Right forelimb (tissue), 1 donor: ENCODE data around the gene RTL10.

Experiments
- DNase-seq: peaks from one replicate; pipeline ENCODE4 v3.0.0-alpha.2; 2018

Gene RTL10, protein sequence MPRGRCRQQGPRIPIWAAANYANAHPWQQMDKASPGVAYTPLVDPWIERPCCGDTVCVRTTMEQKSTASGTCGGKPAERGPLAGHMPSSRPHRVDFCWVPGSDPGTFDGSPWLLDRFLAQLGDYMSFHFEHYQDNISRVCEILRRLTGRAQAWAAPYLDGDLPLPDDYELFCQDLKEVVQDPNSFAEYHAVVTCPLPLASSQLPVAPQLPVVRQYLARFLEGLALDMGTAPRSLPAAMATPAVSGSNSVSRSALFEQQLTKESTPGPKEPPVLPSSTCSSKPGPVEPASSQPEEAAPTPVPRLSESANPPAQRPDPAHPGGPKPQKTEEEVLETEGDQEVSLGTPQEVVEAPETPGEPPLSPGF

DNA sequence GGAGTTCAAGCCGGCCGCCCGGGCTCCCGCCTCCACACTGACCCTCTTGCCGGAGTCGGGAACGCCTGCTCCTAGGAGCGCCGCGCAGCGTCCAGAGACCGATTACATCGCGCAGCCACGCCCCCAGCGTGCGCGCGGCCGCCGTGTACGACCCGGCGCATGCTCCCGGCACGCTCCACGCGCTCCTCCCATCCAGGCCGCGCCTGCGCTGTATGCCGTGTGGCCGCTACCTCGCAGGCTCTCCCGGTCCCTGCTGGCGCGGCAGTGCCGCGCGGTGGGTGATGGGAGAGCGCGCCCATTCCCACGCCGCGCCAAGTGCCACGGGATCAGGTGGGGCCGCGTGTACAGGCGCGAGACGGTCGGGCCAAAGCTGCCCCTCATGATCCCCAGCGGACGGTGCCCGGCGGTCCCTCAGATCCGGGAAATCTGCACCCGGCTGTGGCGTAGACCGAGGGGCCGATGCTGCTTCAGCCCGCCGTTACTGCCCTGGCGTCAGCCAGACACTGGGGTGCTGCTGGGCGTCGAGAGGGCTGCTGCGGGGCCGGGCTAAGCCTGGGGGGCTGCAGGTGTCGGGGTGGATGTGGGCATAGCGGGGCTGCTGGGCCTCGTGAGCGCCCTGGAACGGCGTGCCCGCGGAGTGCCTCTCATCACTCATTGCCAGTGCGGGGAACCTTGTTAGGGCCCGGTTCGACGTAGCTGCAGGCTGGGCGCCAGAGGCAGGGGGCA, at the start of gene RTL10, which contains the start of gene GNB1L:
RTL10 (minus strand) TSS at position 97 of the 726 bp plus-strand sequence. CDS start 2,613 bp downstream, outside the sequence.
GNB1L (minus strand) TSS at position 97 of the 726 bp plus-strand sequence. CDS start 33,519 bp downstream, outside the sequence.
- DNase-seq, result peak; percentile 98

DNA sequence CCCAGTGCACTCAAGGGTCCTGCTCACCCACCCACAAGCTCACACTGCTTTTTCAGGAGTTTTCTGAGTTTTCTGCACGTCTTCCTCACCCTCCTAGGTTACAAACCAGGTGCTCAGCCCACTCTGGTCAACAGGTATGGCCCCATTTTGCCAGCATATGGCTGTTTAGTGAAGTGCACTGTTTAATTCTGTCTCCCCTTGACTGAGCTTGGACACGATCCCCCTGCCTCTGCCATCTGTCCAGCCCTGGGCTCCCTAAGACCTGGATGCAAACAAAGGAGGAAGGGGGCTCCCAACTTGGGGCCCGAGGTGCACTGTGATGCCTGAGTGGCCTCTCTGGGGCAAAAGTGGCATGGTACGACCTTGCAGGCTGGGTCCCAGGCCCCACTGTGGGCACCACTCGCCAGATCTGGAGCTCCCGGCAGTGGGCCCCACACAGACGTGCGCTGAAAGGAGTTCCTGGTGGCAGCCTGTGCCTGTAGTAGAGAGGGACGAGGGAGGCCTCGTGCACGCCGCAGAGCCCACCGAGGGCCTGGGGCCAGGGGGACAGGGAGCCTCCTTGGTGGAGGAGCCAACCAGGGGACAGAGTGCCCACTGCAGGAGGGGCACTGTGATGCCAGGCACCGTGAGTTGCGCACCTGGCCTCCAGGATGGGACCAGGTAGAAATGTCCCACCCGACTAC, 49.6 kb upstream of the RTL10 start:
- DNase-seq, result no peak

DNA sequence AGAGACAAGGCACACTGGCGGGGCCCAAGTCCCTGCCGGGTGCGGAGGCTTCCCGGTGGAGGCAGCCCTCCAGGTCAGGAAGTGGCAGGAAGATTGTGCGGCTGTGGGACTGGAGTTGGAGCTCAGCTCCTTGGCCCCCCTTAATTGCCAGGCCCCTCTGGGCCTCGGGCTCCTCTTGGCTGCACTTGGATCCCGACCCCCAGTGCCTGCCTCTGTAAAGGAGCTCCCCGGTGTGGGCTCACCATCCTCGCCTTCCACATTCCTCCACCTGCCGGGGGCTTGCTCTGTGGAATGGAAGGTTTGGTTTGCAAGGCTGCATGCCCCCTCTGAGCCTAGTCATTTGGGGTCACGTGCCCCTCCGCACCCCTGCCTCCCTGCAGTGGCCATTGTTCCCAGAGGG, 48.8 kb upstream of the RTL10 start:
- no peak for DNase-seq

DNA sequence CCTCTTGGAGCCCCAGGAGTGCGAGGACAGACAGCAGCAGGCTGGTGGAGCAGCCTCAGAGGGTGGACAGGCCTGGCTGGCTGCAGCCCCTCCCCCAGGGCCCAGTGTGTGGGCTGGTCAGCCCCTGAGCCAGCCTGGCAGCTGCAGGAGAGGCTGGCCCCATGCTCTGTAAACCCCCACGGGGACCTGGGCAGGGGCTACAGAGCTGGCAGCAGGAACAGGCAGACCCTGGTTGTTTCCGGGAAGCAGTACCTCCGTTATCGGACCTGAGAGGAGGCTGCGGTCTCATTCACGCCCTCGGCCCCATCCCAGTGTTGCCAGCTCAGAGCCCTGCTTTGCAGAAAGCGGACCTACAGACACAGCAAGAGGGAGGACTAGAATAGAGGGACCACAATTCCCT, 48.4 kb upstream of the RTL10 start:
- no peak for DNase-seq

DNA sequence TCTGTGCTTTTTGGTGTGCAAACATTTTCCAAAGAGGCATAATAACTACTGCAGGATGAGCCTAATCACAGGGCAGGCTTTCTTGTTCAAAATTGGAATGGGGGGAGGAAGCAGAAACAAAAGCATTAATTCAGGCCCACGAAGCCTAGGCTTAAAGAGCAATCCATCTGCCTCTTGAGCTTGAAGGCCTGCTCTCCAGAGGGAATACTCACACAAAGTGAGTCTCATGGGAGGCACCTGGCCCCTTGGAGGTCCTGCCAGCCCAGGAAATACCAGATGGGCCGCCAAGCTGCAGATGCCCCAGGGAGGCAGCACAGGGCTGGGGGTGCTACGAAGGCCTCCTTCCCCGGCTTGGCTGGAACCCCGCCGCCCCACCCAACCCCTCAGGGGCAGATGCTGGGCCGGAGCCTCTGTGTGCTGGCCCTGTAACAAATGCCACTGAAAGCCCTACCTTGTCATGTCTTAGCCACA, 47.6 kb upstream of the RTL10 start:
- DNase-seq, result no peak

DNA sequence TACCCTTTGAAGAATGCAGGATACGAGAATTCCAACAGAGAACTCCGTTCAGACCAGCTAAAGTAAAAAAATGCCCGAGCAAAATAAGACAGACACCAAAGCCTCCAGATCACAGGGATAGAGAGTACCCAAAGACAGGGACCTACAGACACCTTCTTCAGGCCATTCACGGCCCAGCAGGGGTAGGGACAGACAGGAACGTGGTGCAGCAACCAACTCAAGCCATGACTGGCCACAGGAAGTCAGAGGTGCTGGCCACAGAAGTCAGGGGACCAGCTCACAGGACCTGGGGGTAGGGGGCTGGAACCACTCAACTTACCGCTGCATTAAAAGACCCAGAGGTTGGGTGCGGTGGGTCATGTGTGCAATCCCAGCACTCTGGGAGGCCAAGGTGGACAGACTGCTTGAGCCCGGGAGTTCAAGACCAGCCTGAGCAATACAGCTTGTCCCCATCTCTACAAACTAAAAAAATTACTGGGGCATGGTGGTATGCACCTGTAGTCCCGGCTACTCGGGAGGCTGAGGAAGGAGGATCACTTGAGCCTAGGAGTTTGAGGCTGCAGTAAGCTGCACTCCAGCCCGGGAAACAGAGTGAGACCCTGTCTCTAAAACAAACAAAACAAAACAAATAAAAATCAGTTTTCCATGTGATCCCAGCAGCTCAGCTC, 47.0 kb upstream of the RTL10 start:
- no peak for DNase-seq

DNA sequence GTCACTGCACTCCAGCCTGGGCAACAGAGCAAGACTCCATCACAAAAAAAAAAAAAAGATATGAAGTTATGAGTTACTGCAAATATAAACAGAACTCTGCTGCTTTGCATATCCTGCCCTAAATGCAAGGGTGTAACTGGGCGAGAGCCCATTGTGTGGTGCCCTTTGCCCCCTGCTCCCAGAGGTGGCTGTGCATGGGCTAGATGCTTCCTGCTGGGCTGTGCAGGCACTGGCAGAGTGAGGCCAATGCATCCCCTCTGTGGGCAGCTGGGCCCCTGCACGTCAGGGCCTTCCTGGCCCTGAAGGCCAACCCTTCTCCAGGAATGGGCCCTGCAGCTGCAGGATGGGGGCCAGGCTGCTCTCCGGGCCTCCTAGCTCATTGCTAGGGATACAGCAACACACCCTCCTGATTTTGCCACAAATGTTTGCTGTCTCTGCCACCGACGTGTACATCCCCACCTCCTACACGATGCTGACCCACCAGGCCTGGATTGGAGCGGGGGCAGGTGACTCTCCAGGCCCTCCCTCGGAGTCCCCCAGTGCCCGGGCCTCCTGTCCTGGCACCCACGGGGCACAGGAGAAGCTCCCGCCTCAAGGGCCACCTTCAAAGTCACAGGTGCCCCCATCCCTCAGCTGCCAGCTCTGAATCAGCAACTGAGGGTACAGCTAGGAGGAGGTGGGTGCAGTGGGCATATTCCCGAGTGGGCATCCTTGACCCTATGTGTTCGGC, 46.2 kb upstream of the RTL10 start:
- no peak for DNase-seq

DNA sequence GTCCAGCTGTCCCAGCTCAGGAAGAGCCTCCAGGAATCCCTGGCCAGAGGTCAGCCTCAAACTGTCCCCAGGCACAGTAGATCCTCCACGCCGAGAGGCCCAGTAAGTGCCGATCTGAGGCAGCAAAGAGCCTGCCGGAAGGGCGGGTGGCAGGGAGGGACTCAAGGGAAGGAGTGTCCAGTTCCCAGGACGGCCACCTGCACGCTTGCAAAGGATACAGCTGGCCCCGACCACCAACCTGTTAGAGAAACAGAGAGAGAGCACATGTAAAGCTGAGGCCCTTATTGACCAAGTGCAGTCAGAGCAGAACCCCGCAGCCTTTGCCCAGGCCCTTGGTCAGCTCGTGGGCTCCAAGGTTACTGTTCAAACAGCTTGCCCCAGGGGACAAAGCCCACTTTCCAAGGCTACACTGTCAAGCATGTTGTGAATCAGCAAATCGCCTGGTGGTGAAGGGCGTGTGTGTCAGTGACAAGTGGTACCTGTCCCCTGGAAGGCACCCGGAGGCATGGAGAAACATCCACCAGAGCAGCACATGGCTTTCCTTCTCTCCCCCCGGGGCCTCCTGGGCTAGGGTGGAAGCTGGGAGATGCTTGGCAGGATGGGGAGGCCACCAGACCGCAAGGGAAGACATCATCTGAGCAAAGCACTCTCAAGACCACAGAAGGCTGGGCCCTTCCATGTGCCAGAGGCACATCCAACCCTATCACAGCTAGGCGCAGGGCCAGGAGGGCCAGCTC, 44.3 kb upstream of the RTL10 start:
- DNase-seq, result no peak

DNA sequence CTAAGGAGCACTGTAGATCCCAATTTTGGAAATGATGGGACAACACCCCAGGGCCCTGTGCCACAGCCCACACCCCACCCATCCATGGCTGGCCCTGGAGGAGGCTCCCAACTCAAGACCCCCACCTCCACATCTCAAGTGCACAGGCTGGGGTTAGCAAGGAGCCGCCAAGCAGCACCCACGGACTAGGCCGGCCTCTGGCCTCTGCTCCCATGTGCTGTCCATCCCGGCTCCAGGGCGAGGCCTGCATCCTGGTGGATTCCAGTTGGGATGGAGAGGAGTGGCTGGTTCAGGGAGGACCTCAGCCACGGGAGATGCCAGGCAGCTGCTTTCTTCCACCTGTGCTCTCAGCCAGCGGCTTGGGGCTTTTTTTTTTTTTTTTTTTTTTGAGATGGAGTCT, 43.5 kb upstream of the RTL10 start:
- DNase-seq, result no peak

DNA sequence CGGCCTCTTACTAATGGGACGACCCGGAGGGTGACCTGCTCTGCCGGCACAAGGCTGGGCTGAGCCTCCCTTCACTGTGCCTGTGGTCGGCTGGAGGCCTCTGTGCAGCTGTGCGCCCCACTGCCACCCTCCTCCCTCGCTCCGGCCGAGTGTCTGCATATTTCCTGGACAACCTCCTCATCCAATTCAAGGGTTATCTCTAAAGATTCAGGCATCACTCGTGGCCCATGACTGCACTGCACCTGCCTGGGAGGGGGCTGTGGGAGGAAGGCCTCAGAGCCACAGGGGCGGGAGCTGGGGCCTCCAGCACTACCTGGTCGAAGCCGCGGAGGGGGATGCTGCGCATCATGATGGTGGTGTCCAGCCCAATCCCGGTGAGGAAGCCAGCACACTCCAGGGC, 43.1 kb upstream of the RTL10 start:
- DNase-seq, result no peak

DNA sequence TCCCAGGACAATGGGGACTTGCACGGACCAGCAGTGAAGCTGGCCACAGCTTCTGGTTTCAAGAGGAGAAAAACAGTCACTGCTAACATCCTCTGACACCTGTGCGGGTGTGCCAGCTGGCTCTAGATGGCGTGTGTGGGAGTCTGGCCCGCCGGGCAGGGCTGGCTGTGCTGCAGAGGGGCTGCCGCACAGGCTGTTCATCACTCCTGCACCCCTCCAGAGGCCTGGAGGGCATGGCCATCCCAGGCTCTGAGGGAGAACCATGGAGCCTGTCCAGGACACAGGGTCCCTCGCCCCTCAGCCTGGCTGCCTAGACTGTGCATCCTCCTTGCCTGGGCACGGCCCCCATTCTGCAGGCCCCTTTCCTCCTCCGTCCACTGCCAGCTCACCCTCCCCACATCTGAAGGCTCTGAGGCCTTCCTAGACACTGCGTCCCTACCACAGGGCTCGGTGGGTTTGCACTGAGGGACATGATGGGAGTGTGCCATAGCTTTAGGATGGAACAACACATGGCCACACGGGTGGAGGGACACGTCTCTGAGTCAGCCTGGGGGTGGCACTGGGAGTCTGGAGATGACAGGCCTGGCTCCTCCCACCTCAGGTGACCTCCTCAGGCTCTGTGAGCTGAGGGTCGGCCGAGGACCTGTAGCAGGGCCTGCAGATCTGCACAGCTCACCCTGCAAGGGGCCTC, 42.1 kb upstream of the RTL10 start:
- no peak for DNase-seq

DNA sequence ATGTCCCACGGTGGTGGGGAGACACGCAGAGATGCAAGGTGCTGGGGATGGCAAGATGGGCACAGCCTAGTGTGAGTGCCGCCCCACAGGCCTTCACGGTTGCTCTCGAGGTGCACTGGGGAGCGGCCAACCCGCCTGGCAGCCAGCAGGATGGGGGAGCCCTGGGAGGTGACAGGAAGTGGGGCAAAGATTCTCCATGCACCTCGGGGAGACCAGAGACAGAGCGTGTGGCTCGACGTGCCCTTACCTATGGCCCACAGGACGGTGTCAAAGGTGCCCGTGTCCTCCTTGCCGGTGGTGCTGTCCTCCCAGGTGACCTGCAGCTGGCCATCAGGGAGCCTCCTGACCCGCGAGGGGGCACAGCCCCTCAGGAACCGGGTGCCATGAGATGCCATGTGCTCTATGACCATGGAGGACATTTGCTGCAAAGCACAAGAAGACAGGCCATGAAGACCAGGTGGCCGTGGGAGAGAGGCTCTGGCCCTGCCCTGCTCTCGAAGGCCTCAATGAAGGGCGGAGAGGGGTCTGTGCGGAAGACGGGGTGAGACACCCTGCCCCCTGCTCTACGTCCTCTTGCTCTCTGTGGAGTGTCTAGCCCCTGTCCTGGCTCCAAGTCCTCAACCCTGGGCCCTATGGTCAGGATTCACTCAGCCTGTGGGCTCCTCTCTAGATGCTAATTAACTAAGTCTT, 40.6 kb upstream of the RTL10 start:
- DNase-seq, result no peak

DNA sequence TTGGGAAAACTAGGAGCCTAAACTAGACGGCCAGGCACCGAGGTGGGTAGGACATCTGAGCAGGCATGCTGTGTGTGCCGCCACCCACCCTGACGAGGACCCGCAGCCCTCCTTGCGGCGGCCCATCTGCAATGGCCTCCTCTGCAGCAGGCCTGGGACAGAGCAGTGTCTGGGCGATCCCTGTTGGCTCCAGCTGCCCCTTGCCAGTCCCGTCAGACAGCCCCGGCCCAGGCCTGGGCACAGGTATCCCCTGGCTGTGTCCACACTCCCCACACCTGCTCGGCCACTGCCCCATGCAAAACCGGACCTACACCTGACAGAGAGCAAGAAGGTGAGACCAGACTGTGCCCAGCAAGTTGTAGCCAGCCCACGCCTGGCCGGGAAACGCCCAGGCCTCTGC, 38.7 kb upstream of the RTL10 start:
- DNase-seq, result no peak

DNA sequence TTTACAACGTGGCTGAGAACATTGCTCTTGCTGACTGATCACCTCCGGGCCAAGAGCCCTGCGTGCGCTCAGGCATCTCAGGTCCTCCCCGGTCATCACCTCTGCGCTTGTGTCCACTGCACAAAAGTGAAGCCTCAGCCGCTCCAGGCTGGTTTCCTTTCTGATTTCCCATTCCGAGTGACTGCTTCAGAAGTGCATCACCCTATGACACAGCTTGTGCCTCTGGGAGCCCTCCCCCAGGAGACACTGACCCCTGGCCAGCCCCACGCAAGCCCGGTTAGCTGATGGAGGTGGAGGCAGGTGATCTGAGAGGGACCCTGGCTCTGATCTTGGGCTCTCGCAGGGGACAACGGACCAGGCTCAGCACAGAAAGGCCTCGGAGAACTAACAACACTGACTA, 38.3 kb upstream of the RTL10 start:
- no peak for DNase-seq

DNA sequence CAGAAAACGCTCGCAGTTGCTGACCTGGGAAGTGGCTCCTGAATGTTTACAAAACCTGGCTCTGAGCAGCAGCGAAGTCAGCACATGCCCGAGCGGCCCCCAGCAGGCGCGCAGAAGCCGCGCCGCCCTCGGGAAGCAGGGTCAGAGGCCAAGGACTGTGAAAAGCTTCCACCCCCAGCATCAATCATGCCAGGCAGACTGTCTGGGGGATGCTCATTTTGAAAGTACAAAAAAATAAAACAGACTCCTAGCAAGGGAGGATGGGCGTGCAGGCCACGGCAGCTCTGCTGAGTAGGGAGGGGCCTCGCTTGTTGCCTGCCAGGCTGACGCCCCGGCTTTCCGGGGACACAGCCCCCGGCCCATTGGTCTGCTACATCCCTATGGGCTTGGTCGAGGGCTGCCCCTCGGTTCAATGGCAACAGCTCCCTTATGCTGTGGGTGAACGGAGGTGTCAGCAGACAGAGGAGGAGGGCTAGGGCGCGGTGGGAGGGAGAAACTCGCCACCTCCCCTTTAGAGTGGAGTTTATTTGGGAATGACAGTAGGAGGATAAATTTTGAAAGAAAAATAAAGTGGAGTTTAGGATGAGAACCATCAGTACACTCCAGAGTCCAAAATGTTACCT, 37.7 kb upstream of the RTL10 start:
- DNase-seq, result no peak

DNA sequence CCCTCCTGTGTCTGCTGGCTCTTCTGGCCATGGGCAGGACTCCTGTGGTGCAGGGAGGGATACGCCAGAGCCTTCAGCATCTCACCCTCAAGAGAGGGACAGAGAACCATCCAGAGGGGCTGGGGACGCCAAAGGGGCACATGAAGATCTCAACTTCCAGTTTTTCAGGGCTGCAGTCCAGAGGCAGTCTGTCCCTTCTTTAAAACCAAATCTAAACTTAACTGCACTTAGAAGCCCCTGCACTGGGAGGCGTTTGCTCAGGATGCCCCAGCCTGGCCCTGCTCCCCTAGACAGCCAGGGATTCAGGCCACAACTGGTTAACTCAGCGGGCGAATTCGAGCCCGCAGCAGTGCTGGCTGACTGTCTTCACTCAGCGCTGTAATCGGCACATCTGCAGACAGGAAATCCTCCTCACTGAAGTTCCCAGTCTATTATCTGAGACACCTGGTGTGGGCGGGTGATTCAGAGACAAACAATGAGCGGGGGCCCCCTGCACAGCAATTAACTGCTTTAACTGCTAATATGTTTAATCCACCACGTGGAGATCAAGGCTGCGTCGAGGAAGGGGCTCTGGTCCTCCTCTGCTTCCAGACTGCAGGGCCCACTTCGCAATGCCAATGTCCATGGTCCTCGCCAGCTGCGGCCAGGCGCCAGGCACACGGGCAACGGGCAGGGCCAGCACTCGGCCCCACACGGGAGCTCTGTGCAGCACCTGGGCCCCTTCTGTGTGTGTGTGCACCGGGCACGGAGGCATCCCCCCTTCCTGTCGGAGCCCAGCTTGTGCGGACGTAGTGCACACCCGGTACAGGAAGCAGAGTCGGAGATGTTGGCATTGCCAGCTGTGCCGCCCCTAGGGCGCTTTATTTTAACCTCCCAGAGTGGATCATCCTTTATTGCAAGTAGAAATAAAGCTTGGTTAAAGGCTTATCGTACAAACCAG, 36.9 kb upstream of the RTL10 start:
- DNase-seq, result no peak

DNA sequence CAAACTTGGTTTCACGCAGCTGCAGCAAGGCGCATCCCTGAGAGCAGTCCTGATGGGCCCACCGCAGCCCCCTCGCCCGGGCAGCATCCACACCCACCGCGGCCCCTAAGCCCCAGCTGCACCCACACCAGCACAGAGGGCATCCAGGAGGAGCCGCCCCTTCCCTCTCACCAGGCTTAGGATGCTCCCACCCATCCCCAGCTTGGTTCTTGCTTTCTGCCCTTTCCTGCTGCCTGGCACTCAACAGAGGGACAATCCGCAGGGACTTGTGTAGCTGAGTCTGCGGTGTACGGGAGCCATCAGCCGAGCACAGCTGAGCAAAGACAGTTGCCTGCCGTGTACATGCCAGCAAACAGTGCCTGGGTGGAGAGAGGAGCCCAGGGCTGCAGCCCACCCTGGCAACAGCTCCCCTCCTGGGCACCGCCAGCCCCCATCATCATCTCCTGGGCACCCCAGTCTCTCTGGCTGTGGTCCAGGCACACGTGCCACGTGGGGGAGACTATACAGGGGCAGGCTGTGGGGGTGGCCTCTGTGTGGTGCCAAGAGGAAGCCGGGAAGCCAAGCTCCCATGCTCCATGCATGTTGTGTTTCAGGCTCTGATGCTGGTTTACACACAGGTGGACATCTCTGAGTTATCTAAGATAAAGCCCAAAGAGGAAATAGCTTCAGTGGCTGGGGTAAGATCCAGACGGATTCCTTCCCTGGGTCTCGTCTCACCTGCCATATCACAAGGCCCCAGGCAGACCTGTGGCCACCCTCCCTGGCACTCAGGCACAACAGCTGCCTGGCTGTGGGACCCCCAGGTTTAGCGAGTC, 36.0 kb upstream of the RTL10 start:
- DNase-seq, result no peak

DNA sequence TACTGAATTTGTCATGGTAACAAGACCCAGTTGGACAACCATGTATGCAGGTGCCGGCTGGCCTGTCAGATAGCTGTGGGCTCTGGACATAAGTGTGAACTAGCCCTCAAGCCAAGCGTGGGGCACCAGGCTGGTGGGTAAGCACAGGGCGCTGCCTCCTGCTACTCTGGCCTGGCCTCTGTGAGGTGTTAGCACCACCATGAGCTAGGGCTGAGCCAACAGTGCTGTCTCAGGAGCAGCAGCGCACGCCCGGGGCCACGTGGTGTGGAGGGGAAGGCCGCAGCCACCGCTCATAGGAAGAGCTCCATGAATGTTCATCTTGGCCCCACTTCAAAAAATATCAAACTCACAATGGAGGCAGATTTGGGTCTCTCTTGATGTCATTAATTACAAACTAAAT, 35.3 kb upstream of the RTL10 start:
- no peak for DNase-seq
